Endodermal cell (in vitro differentiated cells): ENCODE results near the gene PLPP7. TPM values are rescaled to one million over a fixed set of nuclear protein-coding genes. Genes with fewer than 3 reads are reported as not detected.

Source experiments
- DNase-seq: peaks from one replicate; pipeline ENCODE4 v3.0.0-alpha.2; 2017
- H3K27ac ChIP-seq: 2 replicates; pipeline ENCODE4 v1.5.1; 2013; ENCODE audit warnings: mild to moderate bottlenecking, low read depth, low read length, moderate library complexity
- H3K27me3 ChIP-seq: 2 replicates; pipeline ENCODE4 v1.6.1; 2013; ENCODE audit warnings: mild to moderate bottlenecking, low read length, moderate library complexity; ENCODE audit not compliant: insufficient read depth, control insufficient read depth, poor library complexity, severe bottlenecking
- H3K36me3 ChIP-seq: 2 replicates; pipeline ENCODE4 v1.7.0; 2013; ENCODE audit warnings: mild to moderate bottlenecking, low read length, moderate library complexity; ENCODE audit not compliant: control insufficient read depth, insufficient read depth
- H3K4me1 ChIP-seq: one replicate; pipeline ENCODE4 v1.7.0; 2013; ENCODE audit warnings: low read length; ENCODE audit not compliant: control insufficient read depth, insufficient read depth
- H3K4me3 ChIP-seq: 2 replicates; pipeline ENCODE4 v1.5.1; 2013; ENCODE audit warnings: mild to moderate bottlenecking, low read length, moderate library complexity
- H3K9ac ChIP-seq: 2 replicates; pipeline ENCODE4 v1.6.1; 2013; ENCODE audit warnings: mild to moderate bottlenecking, low read length, moderate library complexity; ENCODE audit not compliant: poor library complexity, severe bottlenecking; ENCODE audit errors: extremely low read depth
- H3K9me3 ChIP-seq: 2 replicates; pipeline ENCODE4 v1.6.1; 2013; ENCODE audit warnings: mild to moderate bottlenecking, low read length, moderate library complexity; ENCODE audit not compliant: control insufficient read depth
- H3K27ac Mint-ChIP-seq: 2 replicates; pipeline ENCODE4 v1.8.0; 2020; ENCODE audit warnings: mixed read lengths
- H3K27me3 Mint-ChIP-seq: 2 replicates; pipeline ENCODE4 v1.8.0; 2021; ENCODE audit warnings: mild to moderate bottlenecking, mixed read lengths; ENCODE audit not compliant: insufficient read depth
- H3K36me3 Mint-ChIP-seq: 2 replicates; pipeline ENCODE4 v1.8.0; 2020; ENCODE audit warnings: low read depth, mixed read lengths
- H3K4me1 Mint-ChIP-seq: 2 replicates; pipeline ENCODE4 v1.8.0; 2020; ENCODE audit warnings: mixed read lengths
- H3K4me3 Mint-ChIP-seq: 2 replicates; pipeline ENCODE4 v1.8.0; 2020; ENCODE audit warnings: mild to moderate bottlenecking, moderate library complexity, mixed read lengths
- H3K9me3 Mint-ChIP-seq: 2 replicates; pipeline ENCODE4 v1.8.0; 2020; ENCODE audit warnings: mild to moderate bottlenecking, mixed read lengths
- WGBS, 2 experiments: methylation state at CpG; one replicate each; pipeline versions ENCODE4 v1.1.5 to v1.1.7; 2013; ENCODE audit warnings: missing lambda C conversion rate in 2 of 2, mixed read lengths in 1 of 2; ENCODE audit not compliant: insufficient coverage in 1 of 2, insufficient read length in 1 of 2; 5-methylcytosine and 5-hydroxymethylcytosine counted together
- total RNA-seq, 2 donors: library from RNA; stranded (reverse); fragmentation: NEBNext Ultra II Directional in 1 of 2; extraction: Animal tissue kit (Norgen Biotek cat#: 25700) in 1 of 2; gene quantifications; 2 replicates in 1 of 2; 3 replicates in 1 of 2; pipeline ENCODE4 v1.2.1, GENCODE V29; 2021
- TF ChIP-seq, protein P1 (sequence below): fragments of 200-600 bp; sonication (generic); conservative IDR thresholded peaks from 2 replicates; pipeline ENCODE4 v1.5.0; 2021; ENCODE audit warnings: antibody characterized with exemption, mild to moderate bottlenecking

The PLPP7 gene
- total RNA-seq, 2 donors from 2014 or later: 4.1 to 5.6 TPM

- TF ChIP-seq, protein P1, sequence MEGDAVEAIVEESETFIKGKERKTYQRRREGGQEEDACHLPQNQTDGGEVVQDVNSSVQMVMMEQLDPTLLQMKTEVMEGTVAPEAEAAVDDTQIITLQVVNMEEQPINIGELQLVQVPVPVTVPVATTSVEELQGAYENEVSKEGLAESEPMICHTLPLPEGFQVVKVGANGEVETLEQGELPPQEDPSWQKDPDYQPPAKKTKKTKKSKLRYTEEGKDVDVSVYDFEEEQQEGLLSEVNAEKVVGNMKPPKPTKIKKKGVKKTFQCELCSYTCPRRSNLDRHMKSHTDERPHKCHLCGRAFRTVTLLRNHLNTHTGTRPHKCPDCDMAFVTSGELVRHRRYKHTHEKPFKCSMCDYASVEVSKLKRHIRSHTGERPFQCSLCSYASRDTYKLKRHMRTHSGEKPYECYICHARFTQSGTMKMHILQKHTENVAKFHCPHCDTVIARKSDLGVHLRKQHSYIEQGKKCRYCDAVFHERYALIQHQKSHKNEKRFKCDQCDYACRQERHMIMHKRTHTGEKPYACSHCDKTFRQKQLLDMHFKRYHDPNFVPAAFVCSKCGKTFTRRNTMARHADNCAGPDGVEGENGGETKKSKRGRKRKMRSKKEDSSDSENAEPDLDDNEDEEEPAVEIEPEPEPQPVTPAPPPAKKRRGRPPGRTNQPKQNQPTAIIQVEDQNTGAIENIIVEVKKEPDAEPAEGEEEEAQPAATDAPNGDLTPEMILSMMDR: no peak
Measured at GRCh38 chr9:131300444-131300843, 10.9 kb downstream of the PLPP7 start.

DNA sequence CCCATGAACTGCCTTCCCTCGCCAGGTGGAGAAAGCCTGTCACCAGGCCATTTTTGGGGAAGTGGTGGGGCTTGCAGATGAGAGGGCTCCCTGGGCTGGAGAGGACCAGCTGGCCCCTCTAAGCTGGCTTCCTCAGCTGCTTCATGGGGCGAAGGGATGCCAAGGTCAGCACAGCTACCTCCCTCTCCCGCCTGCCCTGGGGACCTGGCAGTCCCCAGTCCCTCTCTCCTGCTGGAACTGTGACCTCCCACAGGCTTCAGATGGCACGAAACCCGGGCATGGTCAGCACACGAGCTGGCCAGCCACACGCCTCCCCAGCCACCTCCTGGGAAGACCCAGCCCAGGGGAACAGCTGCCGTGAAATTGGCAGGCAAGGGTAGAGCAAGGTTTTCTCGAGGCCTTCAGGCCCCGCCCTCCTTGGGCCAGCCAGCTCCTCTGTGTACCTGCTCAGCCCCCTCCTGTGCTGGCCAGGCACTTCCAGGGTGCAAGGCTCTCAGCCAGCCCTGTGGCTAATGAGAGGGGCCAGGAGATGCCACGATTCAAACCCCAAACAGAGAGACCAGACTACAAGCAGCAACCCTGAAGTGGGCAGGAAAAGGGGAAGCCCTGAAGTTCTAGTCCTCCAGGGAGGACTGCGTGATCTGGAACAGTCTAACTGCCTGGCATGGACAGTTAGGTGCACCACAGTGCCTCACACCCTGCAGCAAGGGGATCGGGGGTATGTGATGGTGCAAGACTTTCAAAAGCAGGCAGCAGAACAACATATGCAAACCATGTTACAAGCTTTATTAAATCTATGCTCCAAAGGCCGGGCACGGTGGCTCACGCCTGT, 12.9 kb downstream of the PLPP7 start:
- Mint-ChIP-seq H3K4me1 (no peaks in the 10 kb centered on the region), H3K9me3 (no peaks in the 10 kb centered on the region), H3K36me3 (peaks cover 4% of the 10 kb centered on the region), H3K4me3 (no peak overlapping the region), H3K27me3 (peaks cover 2% of the 10 kb centered on the region), H3K27ac (no peak overlapping the region)
- TF ChIP-seq, protein P1: no peak
- Histone ChIP-seq H3K36me3 (no peaks in the 10 kb centered on the region), H3K9me3 (no peaks in the 10 kb centered on the region), H3K4me1 (no peaks in the 10 kb centered on the region), H3K9ac (no peak overlapping the region), H3K27ac (no peak overlapping the region), H3K27me3 (no peaks in the 10 kb centered on the region), H3K4me3 (no peak overlapping the region)
- WGBS, 2 experiments: 89 to 90% methylated on average over 11 to 16 of the region's 16 CpGs
- DNase-seq: no peak

More at GRCh38 chr9:131300444-131300843, 10.9 kb downstream of the PLPP7 start:
- H3K27me3 Mint-ChIP-seq: no peaks in the 10 kb centered on the region
- Histone ChIP-seq H3K36me3 (no peaks in the 10 kb centered on the region), H3K9ac (no peak overlapping the region), H3K9me3 (no peaks in the 10 kb centered on the region), H3K27ac (no peak overlapping the region), H3K27me3 (no peaks in the 10 kb centered on the region), H3K4me3 (no peak overlapping the region), H3K4me1 (no peaks in the 10 kb centered on the region)
- peaks cover 2% of the 10 kb centered on the region for H3K36me3 Mint-ChIP-seq
- H3K4me3 Mint-ChIP-seq: no peak overlapping the region
- H3K9me3 Mint-ChIP-seq: no peaks in the 10 kb centered on the region
- DNase-seq: no peak
- H3K4me1 Mint-ChIP-seq: no peaks in the 10 kb centered on the region
- no peak overlapping the region for H3K27ac Mint-ChIP-seq

DNA sequence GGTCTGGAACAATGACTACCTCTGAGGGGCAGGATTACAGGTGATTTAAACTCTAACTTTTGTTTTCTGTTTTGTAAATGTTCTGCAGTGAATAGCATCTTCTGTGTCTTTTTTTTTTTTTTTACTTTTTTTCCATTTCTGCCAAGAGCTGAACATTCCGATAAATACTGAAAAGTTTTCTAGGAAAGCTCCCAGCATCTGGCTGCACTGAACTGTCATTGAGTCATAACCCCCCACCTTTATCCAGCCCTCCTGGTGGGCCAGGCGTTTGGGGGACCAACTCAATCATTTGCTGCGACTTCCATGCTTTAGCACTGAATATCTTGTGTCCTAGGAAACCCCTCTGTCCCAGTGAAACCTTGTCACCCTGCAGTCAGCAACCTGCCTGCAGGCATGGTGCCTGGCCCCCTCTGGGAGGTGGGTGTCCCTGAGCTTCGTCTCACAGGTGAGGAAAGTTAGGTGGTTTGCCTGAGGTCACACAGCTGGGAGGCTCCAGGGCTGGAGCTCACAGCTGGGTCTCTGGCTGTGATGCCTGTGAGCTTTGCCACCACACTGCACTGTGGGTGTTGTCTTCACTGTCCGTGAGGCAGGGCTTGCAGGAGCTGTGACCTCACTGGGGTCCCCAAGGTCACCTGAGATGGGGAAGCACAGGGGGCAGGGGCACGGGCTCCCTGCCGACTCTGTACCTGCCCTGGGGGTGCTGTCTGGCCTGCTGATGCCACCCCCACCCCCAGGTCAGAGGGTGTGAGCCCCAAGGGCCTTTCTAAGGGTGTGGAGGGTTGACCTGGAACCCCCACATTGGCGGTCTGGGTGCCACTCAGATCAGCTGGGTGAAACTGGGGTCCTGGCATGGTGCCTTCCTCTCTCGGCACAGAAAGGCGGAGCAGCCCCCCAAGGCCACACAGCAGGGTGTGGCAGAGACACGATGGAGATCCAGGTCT, 14.1 kb downstream of the PLPP7 start:
- Histone ChIP-seq H3K9ac (no peak overlapping the region), H3K9me3 (no peaks in the 10 kb centered on the region), H3K27ac (no peak overlapping the region), H3K4me1 (no peaks in the 10 kb centered on the region), H3K36me3 (no peaks in the 10 kb centered on the region), H3K4me3 (no peak overlapping the region), H3K27me3 (no peaks in the 10 kb centered on the region)
- Mint-ChIP-seq H3K27me3 (peaks cover 2% of the 10 kb centered on the region), H3K4me3 (no peak overlapping the region), H3K27ac (no peak overlapping the region), H3K36me3 (peaks cover 4% of the 10 kb centered on the region), H3K9me3 (no peaks in the 10 kb centered on the region), H3K4me1 (no peaks in the 10 kb centered on the region)
- 90 to 99% methylated on average over 9 to 11 of the region's 11 CpGs for WGBS, 2 experiments
- no peak for DNase-seq
- TF ChIP-seq, protein P1: no peak
